GM12878 (cell line): ENCODE measurements around the gene CCDC82. TPM values are rescaled to one million over a fixed set of nuclear protein-coding genes. Genes with fewer than 3 reads are reported as not detected.
A peak's percentile ranks its signal among the peaks of the same experiment; 100 is the strongest.

Experiments
- ATAC-seq: fragments of 200-7000 bp; cut with Tn5 transposase; 3 replicates; pipeline ENCODE4 v1.9.1; 2020; ENCODE audit warnings: mild to moderate bottlenecking, moderate library complexity
- BruUV-seq: library from RNA; stranded (reverse); fragments of 400-500 nt; replicated peaks from 2 replicates; lab custom pipeline; 2021; lab: Mats Ljungman, UMichigan
- CTCF ChIA-PET: fragments of 300-600 bp; sonication (Branson Sonifier 250); formaldehyde crosslinking; extraction: SDS; loops from one replicate; lab custom pipeline; 2021; ENCODE audit warnings: inconsistent platforms; lab: Yijun Ruan, JAX
- POLR2A ChIA-PET: fragments of 350-600 bp; formaldehyde crosslinking; extraction: SDS; loops from one replicate; lab custom pipeline; 2021; ENCODE audit warnings: inconsistent platforms; lab: Charles Lee
- RAD21 ChIA-PET: fragments of 300-600 bp; sonication (Branson Sonifier 250); formaldehyde crosslinking; loops from one replicate; lab custom pipeline; 2023; ENCODE audit warnings: antibody characterized with exemption; ENCODE audit not compliant: unreplicated experiment; lab: Charles Lee
- SMC1A ChIA-PET: fragments of 300-600 bp; sonication (Branson Sonifier 250); formaldehyde crosslinking; loops from one replicate; lab custom pipeline; 2023; ENCODE audit not compliant: unreplicated experiment, uncharacterized antibody; lab: Charles Lee
- DNase-seq: peaks from one replicate; pipeline ENCODE4 v3.0.0-alpha.2; 2011; ENCODE audit warnings: low read depth, low spot score
- FAIRE-seq: peaks from 3 replicates; lab custom pipeline; 2011; peaks lifted over from hg19 to GRCh38; lab: Jason Lieb, UNC
- H2AFZ ChIP-seq: 2 replicates; pipeline ENCODE4 v1.6.0; 2011; ENCODE audit warnings: low read depth, low read length, control low read depth; ENCODE audit not compliant: control insufficient read depth
- H3K27ac ChIP-seq: 2 replicates; pipeline ENCODE4 v1.5.1; 2011; ENCODE audit warnings: control low read depth; ENCODE audit not compliant: control insufficient read depth, insufficient read depth
- H3K27me3 ChIP-seq, 2 experiments: replicated peaks in 1 of 2; 2 replicates each; pipeline versions ENCODE4 v1.6.0 to v1.6.1; 2011; ENCODE audit warnings: low read length in 1 of 2; ENCODE audit not compliant: control insufficient read depth in 2 of 2, insufficient read depth in 2 of 2
- H3K36me3 ChIP-seq, 2 experiments: 2 replicates each; pipeline ENCODE4 v1.5.1; 2011; ENCODE audit warnings: low read length in 1 of 2; ENCODE audit not compliant: control insufficient read depth in 2 of 2, insufficient read depth in 2 of 2
- H3K4me1 ChIP-seq: 2 replicates; pipeline ENCODE4 v1.6.1; 2011; ENCODE audit warnings: mild to moderate bottlenecking, low read length, moderate library complexity, mixed read lengths; ENCODE audit not compliant: control insufficient read depth, insufficient read depth
- H3K4me2 ChIP-seq: 2 replicates; pipeline ENCODE4 v1.6.0; 2011; ENCODE audit warnings: control low read depth; ENCODE audit not compliant: control insufficient read depth, insufficient read depth
- H3K4me3 ChIP-seq: fragments of 200-600 bp; sonication (generic); 2 replicates; pipeline ENCODE4 v1.5.1; 2016
- H3K79me2 ChIP-seq: 2 replicates; pipeline ENCODE4 v1.6.0; 2011; ENCODE audit warnings: low read length; ENCODE audit not compliant: control insufficient read depth, insufficient read depth
- H3K9ac ChIP-seq: 2 replicates; pipeline ENCODE4 v1.8.0; 2011; ENCODE audit warnings: low read length, control low read depth, mixed read lengths; ENCODE audit not compliant: control insufficient read depth, insufficient read depth
- H3K9me3 ChIP-seq: replicated peaks from 3 replicates; pipeline ENCODE4 v1.5.1; 2011; ENCODE audit warnings: mild to moderate bottlenecking, low read length; ENCODE audit not compliant: control insufficient read depth, insufficient read depth
- H4K20me1 ChIP-seq: 2 replicates; pipeline ENCODE4 v1.6.0; 2011; ENCODE audit not compliant: control insufficient read depth, insufficient read depth
- NR2C1 ChIP-seq: fragments of 450-650 bp; IDR thresholded peaks from 2 replicates; pipeline ENCODE4 v1.6.1; 2017; ENCODE audit warnings: antibody characterized with exemption, mild to moderate bottlenecking, moderate library complexity
- NR2F1 ChIP-seq: fragments of 450-650 bp; conservative IDR thresholded peaks from 2 replicates; pipeline ENCODE4 v1.6.1; 2017; ENCODE audit warnings: mild to moderate bottlenecking
- WGBS: methylation state at CpG from one replicate; pipeline ENCODE4 v1.1.6; 2016; ENCODE audit warnings: low lambda C conversion rate; ENCODE audit not compliant: insufficient replicate concordance, insufficient coverage; ENCODE audit errors: missing lambda C conversion rate; 5-methylcytosine and 5-hydroxymethylcytosine counted together
- in situ Hi-C: fragments of 300-500 bp; cut with MboI; formaldehyde crosslinking; loops from 9 replicates; pipeline ENCODE4 v1.14.3; 2018; ENCODE audit warnings: mixed read lengths
- intact Hi-C: fragments of 100-400 bp; cut with micrococcal nuclease; formaldehyde crosslinking; loops from one replicate; pipeline ENCODE4 v1.14.2; 2022; ENCODE audit not compliant: unreplicated experiment
- polyA plus RNA-seq, 11 experiments: library from polyadenylated mRNA; depleted of rRNA in 4 of 11; unstranded in 6 of 11; stranded (reverse) in 5 of 11; fragments of >200 nt; fragmentation: Nextera tagmentation in 4 of 11; fragmentation: Illumina TruSeq in 1 of 11; extraction: Ambion mirVana in 4 of 11; extraction: Trizol in 1 of 11; gene quantifications; 1 replicate in 1 of 11; 2 replicates in 10 of 11; pipeline versions ENCODE4 v1.2.1 to v1.2.3, GENCODE V29; 2011 to 2016; ENCODE audit warnings: inconsistent platforms in 2 of 11, missing spikeins in 2 of 11, low read depth in 1 of 11
- total RNA-seq, 4 experiments: library from RNA; depleted of rRNA in 3 of 4; stranded (reverse); fragments of >200 nt in 3 of 4; fragmentation: Illumina TruSeq in 1 of 4; extraction: Trizol in 1 of 4; gene quantifications; 2 replicates each; pipeline versions ENCODE4 v1.2.1 to v1.2.3, GENCODE V29; 2013 to 2021
- TF ChIP-seq, protein P1 (sequence below): fragments of 450-650 bp; IDR thresholded peaks from 2 replicates; pipeline ENCODE4 v1.6.1; 2017; ENCODE audit warnings: mild to moderate bottlenecking, moderate library complexity

CCDC82 gene
- total and polyA plus RNA-seq, 10 of the 15 experiments (the other 5 are each of a cell fraction or from before 2014, with no cell fraction given) = 15.2 to 62.4 (median 28.8) TPM

DNA sequence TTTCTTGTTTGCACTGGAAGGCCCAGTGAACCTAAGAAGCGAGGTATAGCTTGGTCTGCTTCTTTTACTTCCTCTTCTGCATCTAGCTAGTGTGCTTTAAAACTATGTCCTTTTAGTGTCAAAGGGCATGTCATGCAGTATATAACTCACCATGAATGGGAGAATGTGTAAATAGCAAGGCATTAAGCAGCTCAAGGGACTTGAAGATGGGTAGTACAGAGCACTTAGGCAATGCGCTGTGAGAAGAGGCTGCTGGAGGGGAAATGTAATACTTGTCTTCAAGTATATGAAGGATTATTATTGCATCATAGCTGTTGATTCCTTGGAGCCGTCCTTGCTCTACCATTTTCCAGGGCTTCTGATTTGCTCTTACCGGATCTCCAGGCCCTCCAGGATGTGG lies 54.3 kb downstream of the CCDC82 start:
- no TSS peak for BruUV-seq
- ChIA-PET SMC1A (interaction anchor here (0.6 to 11.9 kb wide), 26 partner anchors 8 to 718 kb away, joined by 3 to 189 read pairs (median 4); partner anchors contain the start of genes CCDC82 and JRKL), CTCF (interaction anchor here (0.6 to 11.4 kb wide), 8 partner anchors 8 to 282 kb away, joined by 3 to 256 read pairs (median 4); partner anchors contain the start of gene MAML2), POLR2A (interaction anchor here (0.9 to 1.3 kb wide), 4 partner anchors 10 to 259 kb away, joined by 3 to 4 read pairs (median 3); no protein-coding TSS in a partner anchor), RAD21 (interaction anchor here (0.6 to 11.4 kb wide), 12 partner anchors 15 to 282 kb away, joined by 3 to 213 read pairs (median 4); no protein-coding TSS in a partner anchor)
- no peaks in the 10 kb centered on the region for H3K27me3 ChIP-seq
- in situ Hi-C loops = no loop called here
- intact Hi-C loops = no loop called here
- no peaks in the 10 kb centered on the region; the same call in 2 of the 3 replicates for H3K9me3 ChIP-seq
- peaks cover 96% of the 10 kb centered on the region for H3K79me2 ChIP-seq
- no peaks in the 10 kb centered on the region for H4K20me1 ChIP-seq
- WGBS = 96% methylated on average over 4 of the region's 4 CpGs
- no peak for DNase-seq
- no peak for FAIRE-seq
- H3K9ac ChIP-seq = no peak overlapping the region
- H3K36me3 ChIP-seq = peaks cover 0 to 5% of the 10 kb centered on the region in 2 experiments; a peak in 1 of 4 replicates
- H3K4me2 ChIP-seq = peak overlapping the region; percentile 48
- TF ChIP-seq, protein P1, sequence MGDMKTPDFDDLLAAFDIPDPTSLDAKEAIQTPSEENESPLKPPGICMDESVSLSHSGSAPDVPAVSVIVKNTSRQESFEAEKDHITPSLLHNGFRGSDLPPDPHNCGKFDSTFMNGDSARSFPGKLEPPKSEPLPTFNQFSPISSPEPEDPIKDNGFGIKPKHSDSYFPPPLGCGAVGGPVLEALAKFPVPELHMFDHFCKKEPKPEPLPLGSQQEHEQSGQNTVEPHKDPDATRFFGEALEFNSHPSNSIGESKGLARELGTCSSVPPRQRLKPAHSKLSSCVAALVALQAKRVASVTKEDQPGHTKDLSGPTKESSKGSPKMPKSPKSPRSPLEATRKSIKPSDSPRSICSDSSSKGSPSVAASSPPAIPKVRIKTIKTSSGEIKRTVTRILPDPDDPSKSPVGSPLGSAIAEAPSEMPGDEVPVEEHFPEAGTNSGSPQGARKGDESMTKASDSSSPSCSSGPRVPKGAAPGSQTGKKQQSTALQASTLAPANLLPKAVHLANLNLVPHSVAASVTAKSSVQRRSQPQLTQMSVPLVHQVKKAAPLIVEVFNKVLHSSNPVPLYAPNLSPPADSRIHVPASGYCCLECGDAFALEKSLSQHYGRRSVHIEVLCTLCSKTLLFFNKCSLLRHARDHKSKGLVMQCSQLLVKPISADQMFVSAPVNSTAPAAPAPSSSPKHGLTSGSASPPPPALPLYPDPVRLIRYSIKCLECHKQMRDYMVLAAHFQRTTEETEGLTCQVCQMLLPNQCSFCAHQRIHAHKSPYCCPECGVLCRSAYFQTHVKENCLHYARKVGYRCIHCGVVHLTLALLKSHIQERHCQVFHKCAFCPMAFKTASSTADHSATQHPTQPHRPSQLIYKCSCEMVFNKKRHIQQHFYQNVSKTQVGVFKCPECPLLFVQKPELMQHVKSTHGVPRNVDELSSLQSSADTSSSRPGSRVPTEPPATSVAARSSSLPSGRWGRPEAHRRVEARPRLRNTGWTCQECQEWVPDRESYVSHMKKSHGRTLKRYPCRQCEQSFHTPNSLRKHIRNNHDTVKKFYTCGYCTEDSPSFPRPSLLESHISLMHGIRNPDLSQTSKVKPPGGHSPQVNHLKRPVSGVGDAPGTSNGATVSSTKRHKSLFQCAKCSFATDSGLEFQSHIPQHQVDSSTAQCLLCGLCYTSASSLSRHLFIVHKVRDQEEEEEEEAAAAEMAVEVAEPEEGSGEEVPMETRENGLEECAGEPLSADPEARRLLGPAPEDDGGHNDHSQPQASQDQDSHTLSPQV = no peak
- TF ChIP-seq NR2C1 = 0 out of 2 replicates have a peak, but pooled peaks have one; percentile 19
- TF ChIP-seq NR2F1 = peak; percentile 31; the same call in 1 of the 2 replicates
- ATAC-seq = peak; percentile 9; the same call in 1 of the 3 replicates
- no peak overlapping the region for H3K4me3 ChIP-seq
- no peak overlapping the region for H2AFZ ChIP-seq
- H3K27ac ChIP-seq = no peak overlapping the region
- H3K4me1 ChIP-seq = peaks cover 16% of the 10 kb centered on the region
